ENCODE data around the gene CDC42SE2.
A peak's percentile ranks its signal among the peaks of the same experiment; 100 is the strongest.

CDC42SE2 gene

DNA sequence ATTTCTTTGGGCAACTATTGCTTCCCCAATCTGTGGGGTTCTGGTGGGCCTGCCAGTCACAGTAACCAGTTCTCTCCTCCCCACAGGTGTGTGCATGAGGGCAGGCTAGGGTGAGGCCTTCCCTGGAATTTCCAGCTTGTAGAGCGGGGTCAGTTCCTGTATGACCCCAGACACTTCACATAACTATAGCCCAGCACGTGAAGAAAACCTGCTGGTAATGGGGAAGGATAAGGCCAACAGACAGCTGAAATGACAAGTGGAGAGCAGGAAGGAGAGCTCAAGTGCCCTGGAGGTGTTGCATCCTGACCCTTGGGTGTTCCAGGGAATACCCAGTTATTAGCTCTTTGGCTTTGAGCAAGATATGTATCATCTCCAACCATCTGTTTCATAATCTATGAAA, 142.2 kb downstream of the CDC42SE2 start:
- TF ChIP-seq, protein P1, sequence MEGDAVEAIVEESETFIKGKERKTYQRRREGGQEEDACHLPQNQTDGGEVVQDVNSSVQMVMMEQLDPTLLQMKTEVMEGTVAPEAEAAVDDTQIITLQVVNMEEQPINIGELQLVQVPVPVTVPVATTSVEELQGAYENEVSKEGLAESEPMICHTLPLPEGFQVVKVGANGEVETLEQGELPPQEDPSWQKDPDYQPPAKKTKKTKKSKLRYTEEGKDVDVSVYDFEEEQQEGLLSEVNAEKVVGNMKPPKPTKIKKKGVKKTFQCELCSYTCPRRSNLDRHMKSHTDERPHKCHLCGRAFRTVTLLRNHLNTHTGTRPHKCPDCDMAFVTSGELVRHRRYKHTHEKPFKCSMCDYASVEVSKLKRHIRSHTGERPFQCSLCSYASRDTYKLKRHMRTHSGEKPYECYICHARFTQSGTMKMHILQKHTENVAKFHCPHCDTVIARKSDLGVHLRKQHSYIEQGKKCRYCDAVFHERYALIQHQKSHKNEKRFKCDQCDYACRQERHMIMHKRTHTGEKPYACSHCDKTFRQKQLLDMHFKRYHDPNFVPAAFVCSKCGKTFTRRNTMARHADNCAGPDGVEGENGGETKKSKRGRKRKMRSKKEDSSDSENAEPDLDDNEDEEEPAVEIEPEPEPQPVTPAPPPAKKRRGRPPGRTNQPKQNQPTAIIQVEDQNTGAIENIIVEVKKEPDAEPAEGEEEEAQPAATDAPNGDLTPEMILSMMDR (IDR thresholded peaks at IDR 0.05), result no peak

DNA sequence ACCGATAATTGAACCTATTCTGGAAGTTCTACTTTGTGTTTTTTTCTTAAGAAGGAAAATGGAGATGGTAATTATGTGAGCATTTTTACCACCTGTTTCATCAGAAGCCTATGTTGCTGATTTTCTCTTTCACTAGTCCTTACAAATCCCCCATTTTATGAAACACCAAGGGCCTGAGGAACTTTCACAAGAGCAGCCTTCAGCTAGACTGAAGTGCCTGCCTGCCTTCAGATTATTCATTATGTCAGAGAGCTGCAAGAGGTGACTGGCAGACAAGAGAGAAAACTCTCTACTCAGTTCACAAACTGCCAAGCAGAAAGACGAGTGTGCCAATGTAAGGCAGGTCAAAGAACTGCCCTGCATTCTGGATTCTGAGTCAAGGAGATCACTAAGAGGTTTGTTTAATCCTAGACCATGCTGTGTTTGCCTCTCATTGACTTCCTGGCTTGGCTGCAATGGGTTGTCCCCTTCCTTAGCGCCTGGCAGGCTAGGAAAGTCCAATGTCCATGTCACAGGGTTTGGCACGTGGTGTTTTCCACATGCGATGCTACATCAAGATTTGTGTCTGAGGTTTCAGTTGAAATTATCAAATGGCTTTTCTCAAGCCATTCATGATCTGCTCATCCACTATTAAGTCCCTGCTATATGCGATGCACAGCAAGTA, 143.3 kb downstream of the CDC42SE2 start:
- TF ChIP-seq, protein P1 (IDR thresholded peaks at IDR 0.05), result no peak

DNA sequence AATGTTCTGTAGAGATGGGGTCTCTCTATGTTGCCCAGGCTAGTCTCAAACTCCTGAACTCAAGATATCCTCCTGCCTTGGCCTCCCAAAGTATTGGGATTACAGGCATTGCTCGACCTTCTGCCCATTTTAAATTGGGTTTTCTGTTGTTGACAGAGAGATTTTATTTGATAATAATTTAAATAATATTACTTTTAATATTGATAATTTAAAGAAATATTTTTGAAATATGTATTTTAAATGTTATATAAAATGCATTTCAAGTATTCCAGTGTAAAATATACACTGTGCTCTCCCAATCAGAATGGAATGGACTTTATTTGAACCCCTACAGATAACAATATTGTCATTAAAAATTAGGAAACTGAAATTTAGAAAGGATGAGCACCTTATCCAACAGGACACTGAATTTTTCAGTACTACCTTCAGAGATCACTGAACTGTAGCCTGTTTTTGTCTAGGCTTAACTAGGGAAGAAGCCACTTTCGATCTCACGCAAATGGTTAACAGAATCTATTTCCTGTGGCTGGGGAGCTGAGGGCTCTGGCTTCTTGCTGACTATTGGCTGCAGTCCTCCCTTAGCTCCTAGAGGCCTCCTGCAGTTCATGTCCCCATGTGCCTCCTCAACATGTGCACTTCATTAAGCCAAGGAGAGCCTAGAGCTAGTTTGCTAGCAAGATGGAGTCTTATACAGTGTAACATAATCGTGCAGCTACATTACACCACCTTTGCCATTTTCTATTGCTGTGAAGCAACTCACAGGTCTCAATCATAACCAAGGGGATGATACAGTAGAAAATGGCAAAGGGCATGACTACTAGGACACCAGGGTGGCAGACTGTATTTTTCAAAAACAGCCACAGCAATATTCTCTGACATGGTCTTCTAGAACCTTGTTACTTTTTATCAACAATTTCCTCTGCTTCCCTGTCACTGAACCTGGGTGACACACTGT, 150.0 kb downstream of the CDC42SE2 start:
- TF ChIP-seq, protein P1 (IDR thresholded peaks at IDR 0.05), result no peak

DNA sequence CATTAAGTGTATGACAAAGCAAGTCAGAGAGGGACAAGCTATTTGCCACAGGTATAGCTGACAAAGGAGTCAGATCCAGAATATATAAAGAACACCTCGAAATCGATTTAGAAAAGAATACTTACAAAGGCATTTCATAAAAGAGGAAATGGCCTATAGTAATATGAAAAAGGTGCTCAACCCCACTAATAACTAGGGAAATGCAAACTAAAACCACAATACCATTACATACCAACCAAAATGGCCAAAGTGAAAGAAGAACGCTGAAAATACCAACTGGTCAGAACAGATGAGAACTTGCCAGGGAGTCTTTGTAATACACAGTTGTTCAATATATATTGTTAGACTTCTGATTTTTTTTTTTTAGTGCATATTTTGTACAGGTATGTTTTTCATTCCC, 152.9 kb downstream of the CDC42SE2 start:
- TF ChIP-seq, protein P1 (IDR thresholded peaks at IDR 0.05), result no peak

DNA sequence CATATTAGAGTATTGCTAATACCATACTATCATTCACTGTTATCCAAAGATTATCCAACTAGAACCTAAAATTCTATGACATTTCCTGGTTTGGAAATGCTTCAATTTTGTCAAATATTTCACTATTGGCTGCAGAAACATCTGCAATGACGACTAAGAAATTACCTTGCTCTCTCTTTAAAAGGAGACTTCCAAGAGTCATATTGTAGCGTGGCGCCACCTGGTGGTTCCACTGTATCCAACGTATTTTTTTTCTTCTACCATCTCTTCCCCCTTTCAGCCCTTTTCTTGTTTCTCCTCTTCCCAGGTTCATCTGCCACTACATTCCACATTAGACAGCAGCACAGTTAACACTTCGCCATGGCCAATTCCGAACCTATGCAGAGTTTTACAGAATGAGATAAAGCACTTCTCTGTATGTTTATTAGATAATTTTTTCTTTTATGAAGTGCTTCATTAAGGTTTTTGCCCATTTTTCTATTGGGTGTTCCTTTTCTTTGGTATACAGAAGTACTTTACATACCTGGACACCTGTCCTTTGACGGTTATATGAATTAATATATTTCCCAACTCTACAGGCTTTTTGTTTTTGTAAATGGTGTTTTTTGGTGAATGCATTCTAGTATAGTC, 153.5 kb downstream of the CDC42SE2 start:
- TF ChIP-seq, protein P1 (IDR thresholded peaks at IDR 0.05), result peak; percentile 87

DNA sequence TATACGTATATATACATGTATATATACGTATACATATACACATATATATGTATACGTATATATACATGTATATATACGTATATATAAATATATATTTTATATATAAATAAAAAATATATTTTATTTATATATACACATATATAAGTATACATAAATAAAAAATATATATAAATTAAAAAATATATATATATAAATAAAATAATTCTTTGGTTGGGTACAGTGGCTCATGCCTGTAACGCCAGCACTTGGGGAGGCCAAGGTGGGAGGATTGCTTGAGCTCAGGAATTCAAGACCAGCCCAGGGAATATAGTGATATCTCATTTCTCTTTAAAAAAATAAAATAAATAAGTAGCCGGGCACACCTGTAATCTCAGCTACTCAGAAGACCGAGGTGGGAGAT, 155.0 kb downstream of the CDC42SE2 start:
- TF ChIP-seq, protein P1 (IDR thresholded peaks at IDR 0.05), result no peak

DNA sequence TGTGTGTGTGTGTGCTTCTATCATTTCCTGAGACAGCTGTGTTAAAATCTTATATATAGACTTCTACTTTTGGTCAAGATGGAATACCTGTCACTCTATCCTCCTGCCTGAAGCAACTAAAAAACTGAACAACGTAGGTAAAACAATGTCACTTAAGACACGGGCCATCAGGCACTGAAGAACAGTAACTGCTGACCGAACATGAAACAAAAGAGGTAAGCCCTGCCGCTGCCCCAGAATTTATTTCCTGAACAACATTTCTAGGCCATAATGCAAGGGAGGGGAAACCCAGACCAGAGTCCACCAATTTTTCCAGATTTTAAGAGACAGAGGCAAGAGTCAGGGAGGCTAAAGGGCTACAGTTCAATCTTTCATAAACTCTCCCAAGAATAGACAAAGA, 156.0 kb downstream of the CDC42SE2 start:
- TF ChIP-seq, protein P1 (IDR thresholded peaks at IDR 0.05), result no peak

All from LNCAP (cell line).